HG03064 (cell line): ENCODE data around the gene PRKCQ.
"Not testable (repeated sequence)": the region's sequence is repeated elsewhere in the genome, so short reads cannot be mapped to it uniquely, and the experiment has no call there.

Source experiments
- ATAC-seq: cut with Tn5 transposase; IDR thresholded peaks from one replicate; pipeline ENCODE4 v1.9.1; 2021; ENCODE audit warnings: low read depth; ENCODE audit not compliant: unreplicated experiment

PRKCQ gene

DNA sequence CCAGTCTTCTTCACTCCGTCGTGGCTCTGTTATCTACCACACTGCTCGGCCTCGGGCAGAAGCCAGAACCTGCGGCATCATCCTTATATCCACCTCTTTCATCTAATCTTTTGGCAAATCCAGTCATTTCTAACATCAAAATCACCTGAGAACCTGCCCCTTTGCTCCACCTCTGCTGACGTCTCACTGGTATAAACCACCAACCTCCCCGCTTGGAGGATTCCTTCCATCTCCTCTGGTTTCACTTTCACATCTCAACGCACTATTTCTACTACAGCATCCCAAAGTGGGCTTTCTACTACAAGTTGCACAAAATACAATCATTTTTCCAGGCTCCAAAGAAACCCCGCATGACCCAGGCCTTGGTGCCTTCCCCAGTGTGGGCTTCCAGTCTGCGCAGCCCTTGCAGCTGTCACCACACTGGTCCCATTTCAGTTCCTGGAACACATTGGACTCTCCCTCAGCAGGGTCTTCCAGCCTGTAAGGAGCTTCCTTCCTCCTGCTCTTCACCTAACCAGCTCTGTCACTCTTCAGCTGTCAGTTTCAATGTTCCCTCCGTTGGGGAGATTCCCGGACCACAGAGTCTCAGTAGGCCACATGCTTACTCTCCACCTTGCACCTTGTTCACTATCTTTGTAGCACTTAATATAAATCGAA, 85.0 kb downstream of the PRKCQ start:
- no peak for ATAC-seq

DNA sequence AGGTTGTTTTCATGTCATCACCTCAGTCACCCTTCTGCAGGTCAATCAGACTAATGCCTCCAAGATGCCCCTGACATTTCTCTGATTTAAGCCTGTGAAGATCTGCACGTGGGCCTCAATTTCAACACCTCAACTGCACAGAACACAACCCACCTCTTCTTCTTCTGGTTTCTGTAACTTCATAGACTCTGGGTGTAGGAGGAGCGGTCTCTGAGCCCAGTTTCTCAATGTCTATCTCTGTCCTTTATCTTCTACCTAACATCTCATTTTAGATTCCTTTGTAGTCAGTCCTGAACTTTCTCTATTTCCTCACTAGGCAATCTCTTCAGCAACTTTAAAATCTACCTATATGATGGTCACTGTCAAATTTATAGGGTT, 85.6 kb downstream of the PRKCQ start:
- no peak for ATAC-seq

DNA sequence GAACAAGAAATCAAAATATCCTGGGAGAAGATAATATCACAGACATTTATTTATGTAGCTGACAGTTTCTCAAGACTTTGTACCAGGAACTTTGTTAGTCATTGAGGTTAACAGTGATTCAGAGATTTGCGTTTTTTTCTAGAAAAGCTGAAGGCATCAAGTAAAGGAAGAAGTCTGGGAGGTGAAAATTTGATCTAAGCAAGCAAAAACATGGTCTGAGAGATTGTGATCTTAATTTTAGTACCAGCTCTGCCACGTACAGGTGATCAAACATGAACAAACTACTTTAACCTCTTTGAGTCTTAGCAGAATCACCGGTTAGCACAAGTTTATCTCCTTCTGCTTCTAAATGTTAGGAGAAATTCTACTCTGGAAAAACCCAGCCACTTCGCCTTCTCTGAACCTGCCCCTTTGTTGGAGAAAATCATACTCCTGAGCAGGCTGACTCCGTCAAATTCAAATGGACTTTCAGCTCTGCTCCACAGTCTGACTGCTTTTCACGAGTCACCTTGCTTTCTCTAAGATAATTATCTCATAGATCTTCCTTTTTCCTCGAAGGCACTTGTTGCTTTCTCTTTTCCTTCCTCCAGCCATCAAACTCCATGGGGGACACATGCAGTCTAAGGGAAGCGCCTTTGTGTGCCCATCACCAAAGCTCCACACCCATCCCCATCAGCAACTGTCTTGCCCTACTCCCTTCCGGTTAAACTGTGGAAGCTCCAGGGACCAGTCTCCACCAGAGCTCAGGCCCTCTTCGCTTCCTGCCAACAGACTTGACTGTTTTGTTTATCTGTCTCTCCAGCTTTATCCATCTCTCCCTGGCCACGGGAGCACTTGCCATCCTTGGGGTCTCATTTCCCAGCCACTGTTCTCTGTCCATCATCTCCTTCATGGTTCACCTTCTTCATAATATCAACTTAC, 86.3 kb downstream of the PRKCQ start:
- no peak for ATAC-seq

DNA sequence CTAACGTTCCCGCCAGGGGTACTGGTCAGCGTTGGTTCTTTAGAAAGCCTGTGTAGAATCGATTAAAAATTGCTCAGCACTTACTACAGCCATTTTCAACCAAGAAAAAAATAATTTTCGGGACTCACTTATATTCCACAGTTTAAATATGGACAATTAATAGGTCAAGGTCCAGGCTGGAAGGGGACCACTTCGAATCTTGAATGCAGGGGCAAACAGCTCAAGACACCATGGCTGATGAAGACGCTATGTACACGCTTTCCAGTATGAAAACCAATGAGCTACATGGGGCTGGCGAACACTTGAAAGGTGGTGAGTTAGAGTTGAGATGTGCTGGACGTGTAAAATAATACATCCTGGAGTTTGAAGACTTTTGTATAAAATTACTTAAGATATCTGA, 87.2 kb downstream of the PRKCQ start:
- no peak for ATAC-seq

DNA sequence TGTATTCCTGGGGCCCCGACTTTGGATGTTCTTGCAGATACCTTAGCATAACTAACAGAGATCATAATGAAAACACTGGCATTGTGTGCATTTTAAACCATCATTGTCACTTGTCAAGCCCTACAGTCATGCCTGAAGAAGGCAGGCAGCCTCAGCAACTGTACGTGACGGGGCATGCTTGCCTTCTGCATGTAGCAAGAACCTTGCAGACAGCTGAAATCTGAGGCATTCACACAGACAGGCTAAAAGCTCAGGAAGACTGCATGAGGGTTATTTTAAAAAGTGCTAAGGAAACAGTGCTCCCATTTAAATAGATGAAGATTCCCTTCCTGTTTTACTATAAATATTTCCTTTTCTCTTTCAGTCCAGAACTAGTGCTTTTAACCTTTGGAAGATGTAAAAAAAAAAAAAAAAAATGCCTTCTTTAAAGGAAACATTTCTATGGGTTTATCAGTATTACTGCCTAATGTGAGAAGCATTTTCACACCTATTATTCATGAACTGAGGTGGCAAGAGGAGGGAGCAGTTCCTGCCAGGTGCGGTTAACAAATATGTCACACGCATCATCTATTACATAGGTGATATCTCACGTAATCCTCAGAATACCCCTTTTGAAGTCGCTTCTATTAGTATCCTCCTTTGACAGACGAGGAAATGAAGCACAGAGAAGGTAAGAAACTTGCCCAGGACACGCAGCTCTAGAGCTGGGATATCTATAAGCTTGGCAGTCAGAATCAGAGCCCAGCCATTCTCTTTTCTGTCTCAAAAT, 88.1 kb downstream of the PRKCQ start:
- no peak for ATAC-seq

DNA sequence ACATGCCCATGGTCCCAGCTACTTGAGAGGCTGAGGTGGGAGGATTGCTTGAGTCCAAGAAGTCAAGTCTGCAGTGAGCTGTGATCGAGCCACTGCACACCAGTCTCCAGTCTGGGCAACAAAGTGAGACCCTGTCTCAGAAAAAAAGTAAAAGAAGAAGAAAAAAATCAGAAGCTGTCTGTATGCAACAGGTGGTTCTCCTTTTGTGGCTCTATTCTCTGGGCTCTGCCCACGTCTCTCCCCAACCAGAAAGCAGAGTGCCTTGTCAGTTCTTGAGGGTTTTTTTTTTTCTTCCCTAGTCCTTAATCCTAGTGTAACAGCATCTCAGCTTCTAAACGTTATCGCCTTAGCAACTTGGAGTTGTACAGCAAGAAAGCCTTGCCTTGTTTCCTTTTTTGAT, 89.5 kb downstream of the PRKCQ start:
- ATAC-seq = no peak

DNA sequence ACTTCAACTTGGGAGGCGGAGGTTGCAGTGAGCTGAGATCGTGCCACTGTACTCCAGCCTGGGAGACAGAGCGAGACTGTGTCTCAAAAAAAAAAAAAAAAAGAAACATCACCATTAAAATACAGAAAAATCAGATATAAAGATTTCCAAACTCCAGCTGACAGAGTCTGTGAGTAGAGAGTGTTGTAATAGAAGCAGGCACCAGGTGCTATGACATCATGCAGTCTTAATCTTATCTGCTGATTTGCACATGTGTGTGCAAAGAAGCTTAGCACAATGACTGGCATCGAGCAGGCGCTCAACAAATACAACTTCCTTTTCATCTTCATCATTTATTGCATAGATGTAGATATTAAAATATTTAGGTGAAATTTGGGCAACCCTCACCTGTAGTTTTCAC, 92.2 kb downstream of the PRKCQ start:
- no peak for ATAC-seq

DNA sequence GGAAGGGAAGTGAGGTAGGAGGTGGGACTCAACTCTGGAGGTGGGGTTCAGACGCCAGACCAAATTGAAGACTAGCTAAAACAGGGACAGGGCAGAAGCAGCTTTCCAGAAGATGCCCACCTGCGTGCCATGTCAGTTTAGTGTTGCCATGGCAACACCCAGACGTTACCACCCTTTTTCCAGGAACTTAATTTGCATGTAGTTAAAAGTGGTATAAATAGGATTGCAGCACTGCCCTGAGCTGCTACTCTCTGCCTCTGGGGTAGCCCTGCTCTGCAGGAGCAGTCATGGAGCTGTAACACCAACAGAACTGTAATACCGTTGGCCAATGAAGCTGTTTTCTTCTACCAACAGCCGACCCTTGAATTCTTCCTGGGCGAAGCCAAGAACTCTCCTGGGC, 93.8 kb downstream of the PRKCQ start:
- no peak for ATAC-seq

DNA sequence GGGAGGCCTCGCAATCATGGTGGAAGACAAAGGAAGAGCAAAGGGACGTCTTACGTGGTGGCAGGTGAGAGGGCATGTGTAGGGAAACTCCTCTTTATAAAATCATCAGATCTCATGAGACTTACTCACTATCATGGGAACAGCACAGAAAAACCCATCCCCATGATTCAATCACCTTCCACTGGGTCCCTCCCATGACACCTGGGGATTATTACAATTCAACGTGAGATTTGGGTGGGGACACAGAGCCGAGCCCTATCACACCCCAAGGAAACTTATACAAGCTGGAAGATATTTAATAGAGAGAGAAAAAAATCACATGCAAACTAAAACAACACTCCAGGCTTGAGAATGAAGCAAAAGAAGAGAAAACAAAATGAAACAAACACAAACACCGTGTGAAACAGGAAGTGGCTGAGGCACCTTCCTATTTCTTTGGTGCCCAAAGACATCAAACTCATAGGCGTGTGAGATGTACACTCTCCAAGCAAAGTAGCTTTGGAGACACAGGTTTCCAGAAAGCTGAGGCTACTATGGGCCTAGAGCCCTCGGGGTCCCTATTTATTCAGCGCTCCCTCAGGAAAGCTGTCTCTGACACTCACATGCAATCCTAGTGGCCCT, 97.2 kb downstream of the PRKCQ start:
- no peak for ATAC-seq

DNA sequence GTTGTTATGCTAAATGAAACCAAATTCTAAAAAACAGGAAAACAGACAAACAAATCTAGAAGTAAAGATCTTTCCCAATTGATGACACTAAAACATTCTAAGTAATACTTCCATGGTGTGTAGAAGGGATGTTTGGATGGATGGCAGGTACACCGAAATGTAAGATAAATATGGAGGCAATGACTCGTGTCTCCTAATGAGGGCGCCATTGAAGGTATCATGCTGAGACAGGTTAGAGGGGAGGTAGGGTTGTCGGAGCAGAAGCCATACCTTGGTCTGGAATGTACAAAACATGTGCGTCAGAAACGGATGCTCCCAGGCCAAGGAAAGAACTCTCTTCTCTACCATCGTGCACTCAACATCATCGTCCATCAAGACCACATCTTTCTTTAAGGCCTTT, 101.4 kb downstream of the PRKCQ start:
- ATAC-seq = no peak

DNA sequence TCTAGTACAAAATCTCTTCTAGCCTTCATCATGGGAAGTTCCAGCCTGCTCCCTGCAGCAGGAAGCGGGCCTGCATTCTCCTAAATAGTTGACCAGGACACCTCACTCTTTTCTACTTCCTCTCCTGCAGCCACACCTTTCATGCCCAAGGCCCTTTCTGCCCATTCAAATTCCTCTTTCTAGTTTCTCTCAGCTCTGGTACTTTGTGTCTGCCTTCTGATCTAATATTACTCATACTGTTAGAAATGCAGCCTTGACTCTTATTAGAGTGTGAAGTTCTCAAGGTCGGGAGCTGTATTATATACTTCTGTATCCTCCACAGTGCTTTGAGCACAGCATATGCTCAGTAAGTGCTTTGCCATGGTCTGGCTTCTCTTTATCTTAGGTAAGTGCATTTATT, 103.1 kb downstream of the PRKCQ start:
- ATAC-seq = no peak

DNA sequence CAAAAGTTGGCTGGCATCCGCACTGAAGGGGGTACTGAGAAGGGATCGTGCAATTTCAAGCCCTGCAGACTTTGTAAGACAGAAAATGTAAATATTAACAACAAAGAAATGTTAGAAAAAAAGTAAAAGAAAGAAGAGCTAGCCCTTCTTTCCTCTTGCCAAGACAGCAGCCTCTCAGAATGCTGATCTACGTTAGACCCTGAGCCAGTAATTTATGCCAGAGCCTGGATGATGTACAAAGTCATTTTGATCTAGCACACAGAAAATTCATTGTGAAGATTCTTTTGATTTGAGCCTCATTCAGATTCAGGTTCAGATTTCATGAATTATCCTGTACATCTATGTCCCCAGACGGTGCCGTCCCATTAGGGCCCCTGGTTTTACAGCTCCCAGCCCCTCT, 105.2 kb downstream of the PRKCQ start:
- no peak for ATAC-seq

DNA sequence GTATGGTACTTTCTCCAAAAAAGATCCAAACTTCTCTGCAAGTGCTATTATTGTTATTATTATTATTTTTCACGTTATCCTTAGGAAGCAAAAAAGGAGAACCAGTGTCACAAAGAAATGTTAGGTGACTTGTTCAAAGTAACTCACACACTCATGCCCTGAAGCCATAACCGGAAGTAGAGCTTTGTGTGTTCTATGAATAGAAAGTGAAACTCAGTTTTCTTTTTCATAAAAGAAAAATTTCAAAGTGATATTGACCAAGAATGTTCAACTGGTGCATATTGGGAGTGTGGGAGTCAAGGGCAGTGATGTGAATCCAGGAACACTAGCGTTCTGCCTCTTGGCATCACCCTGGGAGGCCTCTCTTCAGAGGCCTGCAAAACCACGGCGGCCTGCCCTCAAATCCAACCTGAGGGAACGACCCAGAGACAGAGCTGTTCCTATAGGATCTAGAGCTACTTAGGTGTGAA, 106.1 kb downstream of the PRKCQ start:
- ATAC-seq = peak; percentile 77

DNA sequence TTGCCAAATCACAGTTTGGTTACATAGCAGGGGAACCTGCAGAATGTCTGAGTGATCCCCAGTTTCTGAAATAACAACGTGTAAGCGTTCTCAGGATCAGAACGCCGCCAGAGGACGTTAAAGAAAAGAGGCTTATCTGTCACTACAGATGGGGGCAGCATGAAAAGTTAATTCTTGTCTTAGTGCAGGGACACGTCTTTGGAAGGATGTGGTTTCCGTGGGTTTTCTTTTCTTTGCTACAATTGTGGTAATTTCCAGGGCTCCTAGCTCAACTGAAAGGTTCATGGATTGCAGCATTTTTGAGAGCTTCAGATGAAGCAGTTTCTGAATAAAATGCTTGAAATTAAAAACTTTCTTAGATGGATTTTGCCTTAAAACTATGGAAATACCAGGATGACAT, 106.6 kb downstream of the PRKCQ start:
- peak; percentile 59 for ATAC-seq

DNA sequence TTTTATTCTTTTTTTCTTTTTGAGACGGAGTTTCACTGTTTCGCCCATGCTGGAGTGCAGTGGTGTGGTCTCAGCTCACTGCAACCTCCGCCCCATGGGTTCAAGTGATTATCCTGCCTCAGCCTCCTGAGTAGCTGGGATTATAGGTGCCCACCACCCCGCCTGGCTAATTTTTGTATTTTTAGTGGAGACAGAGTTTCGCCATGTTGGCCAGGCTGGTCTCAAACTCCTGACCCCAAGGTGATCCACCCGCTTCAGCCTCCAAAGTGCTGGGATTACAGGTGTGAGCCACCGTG, 107.4 kb downstream of the PRKCQ start:
- ATAC-seq = not testable (repeated sequence)

DNA sequence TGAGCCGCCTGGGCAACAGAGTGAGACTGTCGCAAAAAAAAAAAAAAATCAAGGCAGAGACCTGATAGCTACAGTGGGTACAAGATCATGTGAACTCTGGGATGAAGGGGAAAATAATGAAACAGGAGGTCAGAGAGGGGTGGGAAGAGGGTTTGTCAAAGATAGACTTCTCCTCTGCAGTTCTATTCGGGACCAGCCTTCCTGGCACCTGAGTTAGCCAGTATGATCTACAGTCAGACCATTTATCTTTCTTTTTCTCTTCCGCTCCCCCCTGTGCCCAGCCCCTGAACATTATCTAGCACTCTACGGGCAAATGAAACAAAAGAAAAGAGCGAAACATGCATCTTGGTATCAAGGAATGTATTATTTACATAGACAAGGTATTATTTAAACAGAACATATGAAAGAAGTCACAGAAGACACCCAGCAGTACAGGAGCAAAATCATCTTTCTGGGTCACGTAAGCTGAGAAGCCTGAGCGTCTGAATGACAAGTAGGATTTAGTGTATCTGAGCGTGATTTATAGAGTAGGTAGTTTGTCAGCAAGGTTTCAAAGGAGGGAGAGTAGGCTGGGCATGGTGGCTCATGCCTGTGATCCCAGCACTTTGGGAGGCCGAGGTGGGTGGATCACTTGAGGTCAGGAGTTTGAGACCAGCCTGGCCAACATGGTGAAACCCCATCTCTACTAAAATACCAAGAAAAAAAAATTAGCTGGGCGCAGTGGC, 109.0 kb downstream of the PRKCQ start:
- ATAC-seq = no peak

DNA sequence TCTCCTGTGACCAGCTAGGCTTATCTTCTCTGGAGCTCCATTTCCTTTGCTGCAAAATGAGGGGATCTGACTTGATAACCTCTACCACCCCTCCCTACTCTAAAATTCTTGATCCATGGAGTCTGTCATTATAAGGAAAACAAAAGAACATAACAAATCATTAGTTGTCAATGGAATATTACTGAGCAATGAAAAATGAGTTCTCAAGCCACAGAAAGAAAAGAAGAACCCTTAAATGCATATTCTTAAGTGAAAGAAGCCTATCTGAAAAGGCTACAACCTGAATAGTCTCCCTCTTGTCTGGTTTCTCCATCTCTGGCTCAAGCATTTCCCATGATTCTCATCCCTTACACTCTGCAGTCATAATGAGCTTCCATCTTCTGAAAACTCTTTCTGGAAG, 110.4 kb downstream of the PRKCQ start:
- ATAC-seq = no peak

DNA sequence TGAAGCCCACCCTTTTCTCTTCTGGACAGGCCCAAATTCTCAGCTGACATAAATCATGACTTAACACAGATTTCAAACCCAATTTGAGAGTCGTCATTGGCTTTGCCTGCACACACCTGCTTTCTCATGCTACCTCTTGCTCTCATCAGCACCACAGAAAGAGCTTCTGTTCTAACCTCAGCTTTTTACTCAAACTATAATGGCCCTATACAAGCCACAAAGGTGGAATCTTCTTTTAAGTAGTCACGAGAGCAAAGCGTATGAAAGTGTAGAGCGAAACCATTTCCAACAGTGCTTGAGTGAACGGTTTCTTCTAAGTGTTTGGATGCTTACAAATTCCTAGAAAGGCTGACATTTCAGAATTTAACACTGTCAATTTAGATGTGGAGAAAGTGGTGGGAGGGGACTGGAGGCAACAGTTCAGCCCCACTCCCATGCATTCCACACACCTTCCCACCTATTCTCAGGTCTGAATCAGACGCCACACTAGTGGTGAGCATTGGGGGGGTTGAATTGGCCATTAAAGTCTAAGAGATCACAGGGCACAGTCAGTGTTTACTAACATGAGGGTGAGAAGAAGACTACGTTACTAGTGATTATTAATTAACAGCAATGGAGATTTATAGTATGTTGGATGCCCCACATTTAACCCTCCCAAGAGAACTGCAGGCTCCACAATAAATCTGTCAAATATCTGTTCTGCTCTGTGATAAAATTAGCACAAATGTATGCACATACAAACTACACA, 114.0 kb downstream of the PRKCQ start:
- no peak for ATAC-seq

DNA sequence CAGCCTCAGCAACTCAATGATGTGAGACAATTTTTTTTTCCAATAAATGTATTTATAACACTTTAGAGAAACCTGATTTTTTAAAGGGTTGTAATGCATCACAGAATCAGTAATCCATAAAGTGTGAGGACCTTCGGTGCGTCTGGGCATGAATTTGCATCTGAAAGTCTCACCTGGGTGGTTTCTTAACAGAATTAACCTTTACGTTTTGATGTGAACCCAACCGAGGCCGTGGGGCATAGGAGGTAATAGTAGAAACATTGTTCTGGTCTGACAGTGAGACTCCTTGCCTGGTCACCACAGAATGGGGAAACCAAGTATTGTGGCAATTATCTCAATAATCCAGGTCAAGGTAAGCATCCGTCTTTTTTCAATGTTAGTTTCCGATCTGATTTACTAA, 114.6 kb downstream of the PRKCQ start:
- no peak for ATAC-seq
